Stimulated activated CD4-positive, alpha-beta T cell treated with anti-CD3 and anti-CD28 coated beads, Interleukin-1b, Interleukin-23, amount 100 ng/mL, for 24 hours (primary cell): ENCODE measurements around the gene HTRA1.

ENCODE experiments used
- DNase-seq, 4 experiments: peaks; one replicate each; pipeline ENCODE4 v3.0.0-alpha.2; 2020; ENCODE audit warnings: low read depth in 4 of 4, low spot score in 1 of 4

Gene HTRA1

GRCh38 chr10:122473116-122473515 is 11.8 kb downstream of the HTRA1 start:
- no peak for DNase-seq

- DNase-seq, result no peak
Measured at GRCh38 chr10:122474131-122474818, 12.9 kb downstream of the HTRA1 start.

DNA sequence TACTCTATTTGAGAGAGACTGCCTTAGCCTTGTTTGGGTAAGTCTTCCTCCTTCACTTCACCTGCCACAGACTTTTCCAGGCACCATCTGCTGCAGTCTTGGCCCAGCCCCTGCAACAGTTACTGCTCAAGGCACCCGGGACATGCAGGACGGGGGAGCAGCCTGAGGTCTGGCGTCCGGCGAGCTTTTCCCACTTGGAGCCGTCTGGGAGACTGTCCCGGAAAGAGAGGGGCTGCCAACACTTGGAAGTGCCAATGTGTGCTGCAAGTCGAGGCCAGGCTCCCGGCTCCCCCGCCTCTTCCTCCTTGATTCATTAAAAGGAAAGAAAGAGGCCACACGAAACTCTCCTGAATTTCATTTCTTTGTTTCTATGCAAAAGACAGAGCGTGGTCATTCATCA is 13.7 kb downstream of the HTRA1 start:
- no peak for DNase-seq

GRCh38 chr10:122475591-122476332 is 14.4 kb downstream of the HTRA1 start:
- DNase-seq, result no peak

GRCh38 chr10:122476333-122476695 is 15.0 kb downstream of the HTRA1 start:
- no peak for DNase-seq

GRCh38 chr10:122477436-122477835 is 16.1 kb downstream of the HTRA1 start:
- DNase-seq, result no peak

DNA sequence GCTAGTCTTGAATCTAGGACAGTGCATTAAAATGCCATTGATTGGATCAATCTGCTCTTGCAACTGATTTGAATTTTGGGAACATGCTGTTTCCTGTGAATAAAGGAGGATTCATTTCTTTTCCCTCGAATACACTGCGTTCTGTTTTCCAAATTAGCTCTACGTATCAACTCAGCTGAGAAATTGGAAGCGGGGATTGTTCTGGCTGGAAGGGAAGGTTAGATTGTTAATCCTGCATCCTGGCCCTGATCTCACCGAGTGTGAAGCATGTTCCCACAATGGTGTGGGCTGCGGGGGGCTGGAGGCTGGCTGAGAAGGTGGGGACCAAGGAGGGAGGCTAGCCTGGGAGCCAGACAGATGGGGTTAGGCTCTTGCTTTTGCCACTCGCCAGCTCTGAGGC is 17.6 kb downstream of the HTRA1 start:
- no peak for DNase-seq

- DNase-seq, result no peak
Measured at GRCh38 chr10:122480146-122480833, 18.9 kb downstream of the HTRA1 start.

DNA sequence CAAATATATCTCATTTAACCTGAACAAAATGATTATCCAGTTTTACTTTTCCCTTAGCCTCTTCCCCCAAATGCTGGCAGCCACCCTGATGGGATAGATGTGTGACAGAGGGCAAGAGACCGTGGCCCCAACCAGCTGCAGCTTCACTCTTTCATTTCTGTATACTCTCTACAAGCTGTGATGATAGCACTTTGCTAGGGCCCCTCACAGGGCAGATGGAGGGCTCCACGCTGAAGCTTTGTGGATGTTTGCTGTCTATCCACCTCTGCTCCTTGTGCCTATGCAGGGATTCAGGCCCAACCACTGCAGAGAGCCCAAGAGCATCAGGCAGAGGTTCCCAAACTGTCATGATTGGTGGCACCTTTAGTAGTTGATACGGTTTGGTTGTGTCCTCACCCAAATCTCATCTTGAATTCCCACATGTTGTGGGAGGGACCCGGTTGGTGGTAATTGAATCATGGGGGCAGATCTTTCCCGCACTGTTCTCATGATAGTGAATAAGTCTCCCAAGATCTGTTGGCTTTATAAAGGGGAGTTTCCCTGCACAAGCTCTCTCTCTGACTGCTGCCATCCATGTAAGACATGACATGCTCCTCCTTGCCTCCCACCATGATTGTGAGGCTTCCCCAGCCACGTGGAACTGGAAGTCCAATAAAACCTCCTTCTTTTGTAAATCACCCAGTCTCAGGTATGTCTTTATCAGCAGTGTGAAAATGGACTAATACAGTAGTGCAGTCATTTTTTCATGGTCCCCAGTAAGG is 20.1 kb downstream of the HTRA1 start:
- DNase-seq, result no peak

- DNase-seq, result no peak
Measured at GRCh38 chr10:122484276-122485060, 23.1 kb downstream of the HTRA1 start.

GRCh38 chr10:122485670-122486069 is 24.3 kb downstream of the HTRA1 start:
- no peak for DNase-seq

GRCh38 chr10:122486406-122487080 is 25.2 kb downstream of the HTRA1 start:
- no peak for DNase-seq

DNA sequence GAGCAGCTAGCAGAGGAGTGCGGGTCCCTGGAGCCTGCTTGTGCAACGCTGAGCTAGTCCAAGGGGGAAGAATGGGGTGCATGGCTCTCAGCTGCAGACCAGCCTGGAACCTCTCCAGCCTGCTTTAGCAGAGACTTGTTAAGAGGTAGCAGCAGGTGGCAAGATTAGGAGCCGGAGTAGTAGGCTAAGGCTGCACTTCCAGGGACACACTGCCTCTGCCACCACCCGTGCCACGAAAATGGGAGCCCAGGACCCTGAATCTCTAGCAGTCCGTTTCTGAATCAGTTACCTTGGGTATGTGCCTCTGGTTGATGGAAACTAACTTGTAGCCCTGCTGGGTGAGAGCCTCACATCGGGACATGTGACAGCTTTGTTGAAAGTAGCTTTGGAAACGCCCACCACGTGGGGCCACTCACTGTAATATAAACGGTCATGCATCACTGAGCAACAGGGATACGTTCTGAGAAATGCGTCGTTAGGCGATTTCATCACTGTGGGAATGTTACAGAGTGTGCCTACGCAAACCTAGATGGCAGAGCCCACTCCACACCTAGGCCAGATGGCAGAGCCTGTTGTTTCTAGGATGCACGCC is 25.9 kb downstream of the HTRA1 start:
- no peak for DNase-seq

- DNase-seq, result no peak
Measured at GRCh38 chr10:122490268-122490667, 28.9 kb downstream of the HTRA1 start.

DNA sequence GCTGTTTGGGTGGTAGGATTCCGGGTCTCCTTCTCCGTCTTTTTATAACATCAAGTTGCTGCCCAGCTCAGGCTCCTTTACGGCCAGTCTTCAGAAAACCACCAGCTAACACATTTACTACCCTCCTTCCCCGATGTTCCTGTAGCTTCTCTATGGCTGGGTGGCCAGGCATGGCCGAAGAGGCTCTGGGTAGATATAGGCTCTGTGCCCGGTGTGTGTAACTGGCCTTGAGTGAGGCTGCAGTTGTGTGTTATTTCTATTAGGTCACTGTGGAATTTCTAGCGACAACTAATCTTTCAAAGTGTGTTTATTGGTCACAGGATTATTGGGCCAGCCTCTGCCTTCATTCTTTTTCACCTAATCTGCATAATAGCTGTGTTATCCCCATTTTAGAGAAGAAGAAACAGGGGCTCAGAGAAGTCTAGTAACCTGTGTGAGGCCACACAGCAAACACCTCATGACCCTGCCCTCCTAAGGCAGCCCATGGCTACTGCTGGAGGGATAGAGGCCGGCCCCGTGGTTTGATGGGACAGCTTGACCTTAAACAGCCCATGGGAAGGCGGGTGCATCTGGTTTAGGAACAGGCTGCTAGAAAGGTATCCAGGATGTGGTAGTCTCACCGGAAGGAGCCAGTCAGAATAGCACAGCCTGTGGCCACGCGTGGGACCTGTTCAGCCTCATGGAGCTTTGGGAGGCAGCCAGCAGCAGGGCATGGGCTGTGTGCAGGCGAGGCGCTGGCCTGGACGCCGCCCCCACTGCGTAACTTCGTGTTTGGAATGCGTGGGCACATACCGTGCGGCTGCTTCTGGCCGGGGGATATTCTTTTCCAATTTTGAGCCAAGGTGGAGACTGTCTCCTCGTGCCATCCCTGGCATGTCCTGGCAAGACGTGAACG is 29.7 kb downstream of the HTRA1 start:
- peak in 1 of 4 experiments; percentile 7 for DNase-seq

DNA sequence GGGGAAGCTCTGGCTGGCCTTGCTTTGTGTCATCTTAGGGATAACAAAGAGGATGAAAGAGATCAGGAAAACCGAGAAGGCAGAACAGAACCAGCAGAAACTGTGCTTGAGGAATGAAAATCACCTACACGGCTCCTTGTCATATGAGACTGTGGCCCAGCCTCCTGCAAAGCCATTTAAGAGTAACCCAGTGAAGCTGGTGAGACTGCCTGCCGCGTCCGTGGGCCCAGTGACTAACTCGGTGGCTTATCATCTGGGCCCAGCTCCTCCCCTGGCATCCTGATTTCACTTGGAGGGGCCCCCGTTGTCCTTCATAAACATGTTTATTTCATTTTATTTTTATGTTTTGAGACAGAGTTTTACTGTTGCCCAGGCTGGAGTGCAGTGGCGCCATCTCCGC is 30.7 kb downstream of the HTRA1 start:
- no peak for DNase-seq

DNA sequence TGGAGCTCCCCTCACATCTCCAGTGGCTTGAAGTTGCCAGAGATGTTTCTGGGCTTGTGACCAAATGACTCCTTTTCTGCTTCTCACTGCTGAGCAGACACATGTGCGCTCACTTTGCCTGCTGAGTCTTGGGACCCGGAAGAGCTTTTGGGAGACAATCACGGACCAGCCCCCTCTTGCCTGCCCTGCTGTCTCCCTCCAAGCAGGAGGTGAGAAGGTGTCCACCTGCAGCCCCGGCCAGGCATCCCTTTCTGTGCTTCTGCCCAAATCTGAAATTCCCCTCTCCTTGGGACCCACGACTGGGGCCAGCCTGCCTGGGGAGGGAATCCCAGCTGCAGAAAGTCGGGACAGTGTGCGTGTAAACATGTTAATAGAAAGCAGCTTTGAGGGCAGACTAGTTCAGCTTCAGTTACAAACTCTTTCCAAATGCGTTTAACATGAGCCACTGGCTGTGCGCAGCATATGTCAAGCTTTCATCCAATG is 31.7 kb downstream of the HTRA1 start:
- no peak for DNase-seq

GRCh38 chr10:122493761-122494160 is 32.4 kb downstream of the HTRA1 start:
- DNase-seq, result no peak
